ENCODE data around the gene KDF1.
"Not testable (repeated sequence)": the region's sequence is repeated elsewhere in the genome, so short reads cannot be mapped to it uniquely, and the experiment has no call there.

KDF1 gene

GRCh38 chr1:26994020-26994786 lies 33.9 kb upstream of the KDF1 start:
- no peak for DNase-seq

DNA sequence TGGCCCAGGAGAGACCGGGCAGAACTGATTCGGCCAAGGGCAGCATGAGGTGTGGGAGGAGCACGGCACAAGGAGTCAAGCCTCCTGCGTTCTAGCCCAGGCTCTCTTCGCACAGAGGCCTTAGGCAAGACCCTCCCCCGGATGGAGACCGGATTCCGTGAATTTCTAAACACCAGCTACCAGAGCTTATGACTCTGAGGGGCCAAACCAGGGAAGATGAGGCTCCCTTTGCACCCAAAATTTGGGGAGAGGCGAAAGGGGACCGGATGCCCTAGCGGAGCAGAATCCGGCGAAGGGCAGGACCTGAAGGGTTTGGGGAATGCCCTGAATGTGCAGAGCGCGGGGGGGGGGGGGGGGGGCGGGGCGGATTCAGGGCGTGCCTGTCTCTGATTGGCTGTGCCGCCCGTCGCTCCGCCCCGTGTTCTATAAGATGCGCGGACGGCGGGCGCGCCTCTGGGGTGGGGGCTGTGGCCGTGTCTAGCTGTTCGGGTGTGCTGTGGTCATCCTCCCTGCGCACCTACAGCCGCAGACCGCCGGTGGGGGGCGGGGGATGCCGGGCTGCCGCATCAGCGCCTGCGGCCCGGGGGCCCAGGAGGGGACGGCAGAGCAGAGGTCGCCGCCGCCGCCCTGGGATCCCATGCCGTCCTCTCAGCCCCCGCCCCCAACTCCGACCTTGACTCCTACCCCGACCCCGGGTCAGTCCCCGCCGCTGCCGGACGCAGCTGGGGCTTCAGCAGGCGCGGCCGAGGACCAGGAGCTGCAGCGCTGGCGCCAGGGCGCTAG lies 33.2 kb upstream of the KDF1 start, which contains the start of gene TRNP1:
Gene TRNP1 (plus strand): TSS at position 456 of the 783 bp plus-strand sequence. CDS start 95 bp downstream, at position 551.
- DNase-seq = no peak

DNA sequence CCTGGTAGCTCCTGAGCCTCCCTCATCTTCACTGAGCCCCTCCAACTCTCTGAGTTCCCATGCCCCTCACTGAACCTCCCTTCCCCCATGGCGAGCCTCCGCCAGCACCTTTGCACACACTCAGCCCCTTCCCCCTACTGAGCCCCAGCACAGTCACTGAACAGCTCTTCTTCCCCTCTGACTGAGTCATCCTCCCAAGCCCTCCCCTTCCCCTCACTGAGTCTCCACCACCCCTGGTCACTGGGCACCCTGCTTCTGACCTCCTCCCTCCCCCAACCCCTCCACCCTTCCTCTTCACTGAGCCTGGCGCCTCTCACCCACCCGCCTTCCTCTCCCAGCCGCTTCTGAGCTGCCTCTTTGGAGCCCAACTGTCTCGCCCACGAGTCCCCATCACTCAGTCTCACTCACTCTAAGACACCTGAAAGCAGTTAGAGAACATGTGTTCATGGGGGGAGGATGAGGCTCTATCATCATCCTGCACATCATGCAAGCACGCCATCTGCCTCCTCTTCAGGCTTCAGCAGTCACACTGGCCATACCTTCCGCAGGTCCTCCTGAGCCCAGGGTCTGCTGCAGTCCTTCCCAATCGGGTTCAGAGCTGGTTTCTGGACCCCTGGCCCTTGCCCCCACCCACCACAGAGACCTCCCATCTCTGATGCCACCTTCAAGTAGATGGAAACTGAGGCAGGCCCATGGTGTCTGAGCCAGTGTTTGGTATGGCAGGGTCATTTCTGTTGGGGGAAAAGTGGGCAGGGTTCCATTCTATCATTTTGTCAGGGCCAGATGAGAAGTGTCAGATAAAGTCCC lies 31.2 kb upstream of the KDF1 start:
- no peak for DNase-seq

DNA sequence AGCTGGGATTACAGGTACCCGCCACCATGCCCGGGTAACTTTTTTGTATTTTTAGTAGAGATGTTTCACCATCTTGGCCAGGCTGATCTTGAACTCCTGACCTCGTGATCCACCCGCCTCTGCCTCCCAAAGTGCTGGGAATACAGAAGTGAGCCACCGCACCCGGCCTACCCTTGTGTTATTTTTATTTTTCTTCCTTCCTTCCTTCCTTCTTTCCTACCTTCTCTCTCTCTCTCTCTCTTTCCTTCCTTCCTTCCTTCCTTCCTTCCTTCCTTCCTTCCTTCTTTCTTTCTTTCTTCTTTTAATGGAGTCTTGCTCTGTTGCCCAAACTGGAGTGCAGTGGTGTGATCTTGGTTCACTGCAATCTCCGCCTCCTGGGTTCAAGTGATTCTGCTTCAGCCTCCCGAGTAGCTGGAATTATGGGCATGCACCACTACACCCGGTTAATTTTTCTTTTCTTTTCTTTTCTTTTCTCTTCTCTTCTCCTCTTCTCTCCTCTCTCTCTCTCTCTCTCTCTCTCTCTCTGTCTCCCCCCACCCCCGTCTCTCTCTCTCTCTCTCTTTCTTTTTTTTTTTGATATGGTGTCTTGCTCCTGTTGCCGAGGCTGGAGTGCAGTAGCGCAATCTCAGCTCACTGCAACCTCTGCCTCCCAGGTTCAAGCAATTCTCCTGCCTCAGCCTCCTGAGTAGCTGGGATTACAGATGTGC lies 29.3 kb upstream of the KDF1 start:
- not testable (repeated sequence) for DNase-seq

DNA sequence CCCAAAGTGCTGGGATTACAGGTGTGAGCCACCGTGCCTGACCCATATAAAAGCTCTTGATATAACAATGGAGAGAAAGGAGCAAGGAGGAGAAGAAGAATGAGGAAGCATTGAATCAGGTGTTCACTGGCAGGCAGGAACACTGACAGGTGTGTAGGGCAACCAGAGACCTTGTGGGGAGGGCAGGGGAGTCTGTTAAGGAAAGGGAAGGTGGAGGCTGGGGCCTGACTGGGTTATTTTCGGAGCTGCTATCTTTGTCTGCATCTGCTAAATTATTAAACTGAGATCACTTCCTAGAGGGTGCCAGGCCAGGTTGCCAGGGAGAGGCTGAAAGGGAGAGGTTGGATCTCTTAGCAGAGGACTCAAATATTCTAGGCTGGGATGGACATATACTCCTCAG lies 26.4 kb upstream of the KDF1 start:
- DNase-seq = no peak

GRCh38 chr1:26984291-26984690 lies 24.0 kb upstream of the KDF1 start:
- no peak for DNase-seq

GRCh38 chr1:26983863-26984262 lies 23.6 kb upstream of the KDF1 start:
- DNase-seq = no peak

GRCh38 chr1:26981146-26981846 lies 21.0 kb upstream of the KDF1 start:
- DNase-seq = no peak

- no peak for DNase-seq
Measured at GRCh38 chr1:26978901-26979300, 18.6 kb upstream of the KDF1 start.

GRCh38 chr1:26976621-26977510 lies 16.6 kb upstream of the KDF1 start:
- DNase-seq = no peak

GRCh38 chr1:26972821-26973220 lies 12.6 kb upstream of the KDF1 start:
- no peak for DNase-seq

- DNase-seq = no peak
Measured at GRCh38 chr1:26972390-26972789, 12.1 kb upstream of the KDF1 start.

DNA sequence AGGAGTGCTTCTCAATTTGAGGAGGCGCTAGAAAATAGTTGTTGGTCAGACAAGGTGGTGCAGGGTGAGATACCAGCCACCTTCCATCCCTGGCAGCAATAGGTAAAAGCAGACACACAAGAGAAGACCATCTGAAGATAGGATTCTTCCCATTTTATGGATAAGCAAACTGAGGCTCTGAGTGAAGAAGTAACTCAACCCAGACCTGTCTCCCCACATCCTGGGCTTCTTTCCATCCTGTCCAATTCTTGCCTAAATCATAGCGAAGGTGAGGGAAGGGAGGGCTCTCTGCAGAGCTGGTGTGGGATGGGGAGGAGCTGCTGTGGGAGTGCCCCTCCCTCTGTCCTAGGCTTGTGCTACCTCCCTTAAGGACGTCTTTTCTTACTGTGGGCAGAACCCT lies 11.3 kb upstream of the KDF1 start:
- no peak for DNase-seq

DNA sequence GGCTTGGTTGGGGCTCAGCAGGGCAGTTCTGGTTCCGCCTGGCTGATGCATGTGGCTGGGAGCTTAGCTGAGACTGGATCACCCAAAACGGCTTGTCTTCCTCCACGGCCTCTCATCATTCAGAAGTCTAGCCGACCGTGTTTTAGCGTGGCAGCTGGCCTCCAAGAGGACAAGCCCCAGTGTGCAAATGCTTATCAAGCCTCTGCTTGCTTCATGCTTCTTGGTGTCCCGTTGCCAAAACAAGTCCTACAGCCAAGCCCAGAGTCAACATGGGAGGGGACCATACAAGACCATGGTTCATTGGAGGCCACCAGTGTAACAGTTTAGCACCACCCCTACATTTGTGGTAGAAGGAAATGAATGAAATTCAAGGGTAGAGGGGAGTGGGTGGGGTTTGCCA lies 10.5 kb upstream of the KDF1 start:
- no peak for DNase-seq

- no peak for DNase-seq
Measured at GRCh38 chr1:26965628-26966027, 5.4 kb upstream of the KDF1 start.

GRCh38 chr1:26965213-26965612 lies 4.9 kb upstream of the KDF1 start:
- no peak for DNase-seq

DNA sequence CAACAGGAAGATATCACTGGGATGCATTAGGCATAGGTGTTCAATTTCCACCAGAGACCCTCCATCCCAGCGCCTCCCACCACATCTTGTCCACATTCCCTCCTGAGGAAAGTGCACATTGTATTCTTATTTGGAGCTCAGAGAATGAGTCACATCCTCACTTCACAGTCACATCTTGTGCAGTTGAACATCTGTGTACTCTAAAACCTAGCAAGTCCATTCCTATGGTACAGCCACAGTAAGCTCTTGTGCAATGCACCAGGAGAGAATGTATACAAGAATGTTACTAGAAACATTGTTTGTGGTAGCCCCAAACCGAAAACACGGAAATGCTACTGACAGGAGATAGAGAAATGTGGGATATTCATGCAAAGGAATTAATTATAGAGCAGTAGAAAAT lies 1.6 kb upstream of the KDF1 start:
- DNase-seq = no peak

DNA sequence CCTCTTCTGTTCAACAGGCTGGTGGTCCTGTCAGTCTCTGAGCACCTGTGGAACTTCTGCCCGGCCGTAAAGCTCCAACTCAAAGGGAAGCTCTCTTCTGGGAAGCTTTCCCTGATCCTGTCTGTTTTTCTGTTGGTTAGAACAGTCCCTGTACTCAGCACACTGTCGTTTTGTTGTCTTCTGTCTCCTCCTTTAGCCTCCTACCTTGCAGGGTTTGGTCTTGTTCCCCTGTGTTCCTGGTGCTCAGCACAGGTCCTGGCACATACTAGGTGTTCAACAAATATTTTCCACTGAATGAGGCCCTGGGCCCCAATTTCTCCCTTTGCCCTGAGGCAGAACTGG lies 328 bp upstream of the KDF1 start:
- DNase-seq = no peak

DNA sequence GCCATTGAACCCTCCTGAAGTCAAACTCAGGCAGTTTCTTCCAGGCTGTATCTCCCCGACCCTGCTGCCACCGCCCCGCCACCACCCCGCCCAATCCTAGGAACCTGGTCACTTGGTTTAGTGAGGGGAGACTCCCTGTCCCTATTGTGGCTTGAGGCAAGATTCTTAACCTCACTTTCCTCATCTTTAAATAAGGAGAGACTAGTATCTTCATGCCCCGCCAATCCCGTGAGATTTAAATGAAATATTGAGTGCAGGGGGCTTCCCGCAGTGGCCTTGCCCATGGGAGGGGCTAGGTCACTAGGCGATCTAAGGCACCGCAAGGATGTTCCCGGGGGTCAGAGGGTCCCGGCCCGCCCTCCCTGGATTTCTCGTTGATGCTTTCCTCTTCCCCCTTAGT lies 998 bp downstream of the KDF1 start:
- DNase-seq = no peak

DNA sequence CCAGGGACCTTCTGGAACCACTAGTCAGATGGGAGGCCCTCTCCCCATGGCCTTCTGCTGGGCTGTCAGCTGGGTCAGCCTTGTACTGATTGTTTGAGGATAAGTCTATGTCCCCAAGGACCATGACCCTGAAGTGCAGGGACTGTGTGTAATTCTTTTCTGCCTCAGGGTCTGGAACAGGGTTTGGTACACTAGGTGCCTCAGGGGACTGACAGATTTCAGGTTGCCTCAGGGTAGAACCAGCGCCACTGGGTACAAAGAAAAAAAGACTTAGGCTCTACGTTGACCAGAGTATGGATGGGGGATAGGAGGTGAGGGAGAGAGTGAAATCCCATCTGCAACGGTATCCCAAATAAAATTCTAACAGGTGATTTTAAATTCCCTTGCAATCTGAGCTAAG lies 3.0 kb downstream of the KDF1 start:
- DNase-seq = no peak

DNA sequence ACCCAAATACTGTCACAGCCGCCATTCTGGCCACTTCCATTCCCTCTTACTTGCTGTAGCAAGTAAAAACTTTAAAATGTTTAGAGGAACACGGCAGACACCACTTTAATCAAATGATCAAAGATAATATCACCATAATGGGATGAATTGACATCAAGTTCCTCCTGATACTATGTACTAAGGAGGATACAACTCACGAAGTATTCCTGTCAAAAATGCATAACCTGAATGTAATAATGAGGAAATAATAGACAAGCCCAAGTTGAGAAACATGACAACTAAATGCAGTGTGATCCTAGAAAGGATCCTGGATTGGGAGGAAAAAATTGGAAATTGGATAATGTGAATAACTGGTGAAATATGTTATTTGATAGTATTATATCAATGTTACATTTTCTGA lies 3.9 kb downstream of the KDF1 start:
- no peak for DNase-seq
